Subcutaneous adipose tissue (tissue), 4 donors: ENCODE measurements around the gene TPST2. TPM values are rescaled to one million over a fixed set of nuclear protein-coding genes. Genes with fewer than 3 reads are reported as not detected.

Experiments used
- CTCF ChIP-seq: fragments of 450-650 bp; IDR thresholded peaks from one replicate; pipeline ENCODE4 v1.5.1; 2016; ENCODE audit warnings: low read depth, mild to moderate bottlenecking, control low read depth, antibody characterized with exemption, moderate library complexity
- total RNA-seq, 4 donors: library from RNA; depleted of rRNA; stranded (reverse); fragments of >200 nt; gene quantifications; one replicate each; pipeline ENCODE4 v1.1.0, GENCODE V29; 2016

The TPST2 gene
- total RNA-seq, 4 donors from 2014 or later: 39.1 to 74.6 (median 48.3) TPM

- no peak for TF ChIP-seq CTCF
Observed at GRCh38 chr22:26534874-26535602, 54.9 kb downstream of the TPST2 start.

GRCh38 chr22:26534171-26534855, 55.6 kb downstream of the TPST2 start:
- no peak for TF ChIP-seq CTCF

GRCh38 chr22:26529345-26529744, 60.6 kb downstream of the TPST2 start:
- no peak for TF ChIP-seq CTCF

- TF ChIP-seq CTCF: no peak
Observed at GRCh38 chr22:26527574-26528465, 62.1 kb downstream of the TPST2 start.

- TF ChIP-seq CTCF: no peak
Observed at GRCh38 chr22:26527167-26527566, 62.8 kb downstream of the TPST2 start.

GRCh38 chr22:26525946-26526564, 63.9 kb downstream of the TPST2 start:
- TF ChIP-seq CTCF: no peak
